Osteoblast (primary cell): ENCODE measurements around the gene FAM219A. TPM values are rescaled to one million over a fixed set of nuclear protein-coding genes. Genes with fewer than 3 reads are reported as not detected.

Source experiments
- DNase-seq: peaks from one replicate; pipeline ENCODE4 v3.0.0; 2011; ENCODE audit warnings: low spot score, mixed read lengths; ENCODE audit not compliant: insufficient read length; ENCODE audit errors: missing footprints
- H2AFZ ChIP-seq: 2 replicates; pipeline ENCODE4 v1.6.0; 2011; ENCODE audit warnings: mild to moderate bottlenecking, low read length
- H3K27ac ChIP-seq: 2 replicates; pipeline ENCODE4 v1.5.1; 2011; ENCODE audit warnings: mild to moderate bottlenecking, low read depth, low read length, moderate library complexity
- H3K27me3 ChIP-seq: 2 replicates; pipeline ENCODE4 v1.6.0; 2012; ENCODE audit warnings: mild to moderate bottlenecking, control low read depth, inconsistent platforms, low read length, moderate library complexity; ENCODE audit not compliant: insufficient read depth
- H3K36me3 ChIP-seq: 2 replicates; pipeline ENCODE4 v1.5.1; 2011; ENCODE audit warnings: mild to moderate bottlenecking, low read length, control low read depth, moderate library complexity; ENCODE audit not compliant: insufficient read depth
- H3K4me1 ChIP-seq: 2 replicates; pipeline ENCODE4 v1.5.1; 2011; ENCODE audit warnings: mild to moderate bottlenecking, low read length, control low read depth, moderate library complexity; ENCODE audit not compliant: insufficient read depth
- H3K4me2 ChIP-seq: 2 replicates; pipeline ENCODE4 v1.6.0; 2011; ENCODE audit warnings: mild to moderate bottlenecking, low read length; ENCODE audit not compliant: insufficient read depth
- H3K4me3 ChIP-seq: fragments of 200-600 bp; sonication (generic); 3 replicates; pipeline ENCODE4 v1.5.1; 2012; ENCODE audit warnings: mild to moderate bottlenecking, low read length, inconsistent platforms; ENCODE audit not compliant: insufficient read depth
- H3K79me2 ChIP-seq: 2 replicates; pipeline ENCODE4 v1.6.0; 2012; ENCODE audit warnings: mild to moderate bottlenecking, low read length, control low read depth, inconsistent platforms; ENCODE audit not compliant: insufficient read depth
- H3K9me3 ChIP-seq: 2 replicates; pipeline ENCODE4 v1.5.1; 2011; ENCODE audit warnings: low read depth, low read length, control low read depth
- H4K20me1 ChIP-seq: 2 replicates; pipeline ENCODE4 v1.6.0; 2012; ENCODE audit warnings: mild to moderate bottlenecking, low read length, control low read depth; ENCODE audit not compliant: insufficient read depth
- total RNA-seq: library from RNA; depleted of rRNA; stranded (reverse); fragments of >200 nt; gene quantifications from 2 replicates; pipeline ENCODE4 v1.2.3, GENCODE V29; 2012
- TF ChIP-seq, protein P1 (sequence below): IDR thresholded peaks from 2 replicates; pipeline ENCODE4 v1.5.1; 2011; ENCODE audit warnings: mild to moderate bottlenecking, low read depth, low read length, moderate library complexity; ENCODE audit errors: extremely low read depth

Gene FAM219A
- total RNA-seq, 1 donor, result 9.4 TPM

DNA sequence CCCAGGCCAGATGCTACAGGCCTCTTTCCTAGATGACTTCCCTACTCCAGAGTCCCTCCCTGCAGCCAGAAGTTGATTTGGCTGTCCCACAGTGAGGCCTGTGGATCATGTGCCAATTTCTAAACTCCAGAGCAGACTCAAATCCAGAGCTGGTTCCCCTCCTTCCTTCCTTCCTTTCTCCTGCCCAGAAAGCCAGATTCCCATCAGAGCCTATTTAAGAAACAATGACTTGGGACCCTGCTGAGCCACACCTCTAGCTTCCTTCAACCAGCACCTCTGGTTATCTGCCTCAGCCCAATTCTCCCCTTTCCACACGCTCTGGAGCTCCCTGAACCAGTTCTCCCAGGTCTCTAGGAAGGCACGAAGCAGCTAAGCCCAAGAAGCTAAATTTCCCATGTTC lies 7.2 kb downstream of the FAM219A start:
- DNase-seq, result no peak
- H3K4me2 ChIP-seq, result no peak overlapping the region
- H3K4me1 ChIP-seq, result peaks cover 32% of the 10 kb centered on the region
- no peaks in the 10 kb centered on the region for H3K27me3 ChIP-seq
- peaks cover 75% of the 10 kb centered on the region for H4K20me1 ChIP-seq
- H3K79me2 ChIP-seq, result peaks cover 83% of the 10 kb centered on the region
- no peaks in the 10 kb centered on the region for H3K36me3 ChIP-seq
- H3K9me3 ChIP-seq, result no peaks in the 10 kb centered on the region
- no peak overlapping the region for H2AFZ ChIP-seq
- H3K27ac ChIP-seq, result no peak overlapping the region
- TF ChIP-seq, protein P1, sequence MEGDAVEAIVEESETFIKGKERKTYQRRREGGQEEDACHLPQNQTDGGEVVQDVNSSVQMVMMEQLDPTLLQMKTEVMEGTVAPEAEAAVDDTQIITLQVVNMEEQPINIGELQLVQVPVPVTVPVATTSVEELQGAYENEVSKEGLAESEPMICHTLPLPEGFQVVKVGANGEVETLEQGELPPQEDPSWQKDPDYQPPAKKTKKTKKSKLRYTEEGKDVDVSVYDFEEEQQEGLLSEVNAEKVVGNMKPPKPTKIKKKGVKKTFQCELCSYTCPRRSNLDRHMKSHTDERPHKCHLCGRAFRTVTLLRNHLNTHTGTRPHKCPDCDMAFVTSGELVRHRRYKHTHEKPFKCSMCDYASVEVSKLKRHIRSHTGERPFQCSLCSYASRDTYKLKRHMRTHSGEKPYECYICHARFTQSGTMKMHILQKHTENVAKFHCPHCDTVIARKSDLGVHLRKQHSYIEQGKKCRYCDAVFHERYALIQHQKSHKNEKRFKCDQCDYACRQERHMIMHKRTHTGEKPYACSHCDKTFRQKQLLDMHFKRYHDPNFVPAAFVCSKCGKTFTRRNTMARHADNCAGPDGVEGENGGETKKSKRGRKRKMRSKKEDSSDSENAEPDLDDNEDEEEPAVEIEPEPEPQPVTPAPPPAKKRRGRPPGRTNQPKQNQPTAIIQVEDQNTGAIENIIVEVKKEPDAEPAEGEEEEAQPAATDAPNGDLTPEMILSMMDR, result no peak
- H3K4me3 ChIP-seq, result no peak overlapping the region

DNA sequence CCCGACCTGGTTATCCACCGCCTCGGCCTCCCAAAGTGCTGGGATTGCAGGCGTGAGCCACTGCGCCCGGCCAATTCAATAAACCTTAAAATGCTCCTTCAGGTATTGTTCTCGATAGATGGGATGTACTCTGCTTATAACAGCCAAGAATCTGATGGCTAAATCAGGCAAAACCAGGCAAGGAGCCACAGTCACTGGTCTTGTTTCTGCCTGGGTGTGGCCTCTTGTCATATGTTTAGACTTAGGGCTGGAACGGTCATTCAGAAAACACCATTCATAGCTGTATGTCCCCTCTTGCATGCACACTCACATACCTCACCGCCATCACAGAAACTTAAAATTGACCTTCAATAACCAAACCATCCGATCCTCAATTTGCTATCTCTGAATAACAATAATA lies 7.7 kb downstream of the FAM219A start:
- H3K9me3 ChIP-seq, result no peaks in the 10 kb centered on the region
- H3K36me3 ChIP-seq, result no peaks in the 10 kb centered on the region
- H3K79me2 ChIP-seq, result peaks cover 80% of the 10 kb centered on the region
- H3K27me3 ChIP-seq, result no peaks in the 10 kb centered on the region
- no peak overlapping the region for H3K4me3 ChIP-seq
- peaks cover 76% of the 10 kb centered on the region for H4K20me1 ChIP-seq
- no peak overlapping the region for H3K27ac ChIP-seq
- peaks cover 33% of the 10 kb centered on the region for H3K4me1 ChIP-seq
- no peak overlapping the region for H2AFZ ChIP-seq
- TF ChIP-seq, protein P1, result no peak
- no peak for DNase-seq
- no peak overlapping the region for H3K4me2 ChIP-seq

DNA sequence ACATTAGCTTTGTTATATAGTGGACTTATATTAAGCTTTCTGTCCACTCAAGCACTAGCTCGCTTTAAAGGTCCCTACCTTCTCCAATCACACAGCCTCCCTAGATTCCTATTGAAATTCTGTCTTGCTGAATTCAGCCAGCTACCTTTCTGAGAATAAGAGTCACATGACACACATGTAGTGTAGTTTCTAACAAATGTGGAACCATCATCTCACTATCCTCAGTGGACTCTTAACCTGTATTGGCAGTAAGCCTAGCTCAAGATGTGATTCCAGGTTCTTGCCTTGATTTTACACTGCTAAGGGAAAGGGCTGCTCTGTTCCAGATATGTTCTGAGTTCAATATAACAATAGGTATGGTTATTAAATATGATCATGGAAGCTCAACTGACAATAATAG lies 11.4 kb downstream of the FAM219A start:
- TF ChIP-seq, protein P1, result no peak
- H3K9me3 ChIP-seq, result no peaks in the 10 kb centered on the region
- H3K79me2 ChIP-seq, result peaks cover 83% of the 10 kb centered on the region
- no peak overlapping the region for H2AFZ ChIP-seq
- H3K4me3 ChIP-seq, result no peak overlapping the region
- DNase-seq, result no peak
- H3K36me3 ChIP-seq, result no peaks in the 10 kb centered on the region
- no peak overlapping the region for H3K4me2 ChIP-seq
- H3K4me1 ChIP-seq, result peaks cover 33% of the 10 kb centered on the region
- peaks cover 73% of the 10 kb centered on the region for H4K20me1 ChIP-seq
- H3K27ac ChIP-seq, result peak overlapping the region; percentile 63
- H3K27me3 ChIP-seq, result no peaks in the 10 kb centered on the region

DNA sequence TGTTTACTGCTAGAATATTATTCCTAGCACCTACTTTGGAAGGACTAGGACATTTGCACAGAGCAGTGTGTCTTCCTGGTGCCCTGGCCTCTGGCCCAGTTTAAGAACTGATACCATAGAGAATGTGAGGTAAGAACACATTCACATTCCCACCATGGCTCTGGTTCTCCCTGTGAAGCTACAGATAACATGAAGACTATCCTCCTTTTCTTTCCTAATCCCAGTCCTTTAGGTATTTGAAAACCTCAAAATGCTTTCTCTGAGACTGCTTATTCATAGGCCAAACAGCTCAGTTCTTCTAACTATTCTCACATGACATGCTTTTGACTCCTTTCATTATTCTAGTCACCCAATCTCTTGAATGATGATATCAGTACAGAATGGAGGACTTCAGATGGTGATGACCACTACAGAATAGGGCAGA lies 11.9 kb downstream of the FAM219A start:
- TF ChIP-seq, protein P1, result no peak
- Histone ChIP-seq H3K9me3 (no peaks in the 10 kb centered on the region), H3K4me2 (no peak overlapping the region), H4K20me1 (peaks cover 73% of the 10 kb centered on the region), H3K4me1 (peaks cover 28% of the 10 kb centered on the region), H2AFZ (no peak overlapping the region), H3K79me2 (peaks cover 80% of the 10 kb centered on the region), H3K27ac (peak overlapping the region; percentile 63), H3K27me3 (no peaks in the 10 kb centered on the region), H3K4me3 (no peak overlapping the region), H3K36me3 (no peaks in the 10 kb centered on the region)
- DNase-seq, result peak; percentile 68
